Left hindlimb (tissue), 1 donor: ENCODE data around the gene PTTG1IP.

Experiments used
- DNase-seq: peaks from one replicate; pipeline ENCODE4 v3.0.0-alpha.2; 2018

The PTTG1IP gene

GRCh38 chr21:44862869-44863685 is 10.4 kb downstream of the PTTG1IP start:
- DNase-seq, result no peak

GRCh38 chr21:44858791-44859190 is 14.7 kb downstream of the PTTG1IP start:
- DNase-seq, result no peak

DNA sequence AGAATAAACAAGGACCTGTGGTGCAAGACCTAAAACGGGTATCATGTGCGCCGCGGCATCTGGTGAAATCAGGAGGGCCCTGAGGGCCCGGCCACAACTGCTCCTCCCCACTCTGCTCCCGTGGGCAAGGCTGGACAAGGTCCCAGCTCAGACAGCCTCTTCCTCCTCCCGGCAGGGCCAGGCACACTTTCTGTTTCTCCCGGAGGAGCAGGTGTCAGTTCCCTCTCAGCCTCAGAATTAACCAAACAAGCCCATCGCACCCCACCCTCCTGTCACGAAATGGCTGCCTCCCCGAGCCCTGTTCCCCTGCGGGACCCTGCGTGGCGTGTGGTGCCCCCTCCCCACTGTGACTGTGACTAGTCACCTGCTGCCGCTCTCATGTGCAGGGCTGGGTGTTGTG is 15.2 kb downstream of the PTTG1IP start:
- no peak for DNase-seq

GRCh38 chr21:44857127-44857892 is 16.2 kb downstream of the PTTG1IP start:
- no peak for DNase-seq

- DNase-seq, result no peak
Observed at GRCh38 chr21:44856131-44856530, 17.4 kb downstream of the PTTG1IP start.

DNA sequence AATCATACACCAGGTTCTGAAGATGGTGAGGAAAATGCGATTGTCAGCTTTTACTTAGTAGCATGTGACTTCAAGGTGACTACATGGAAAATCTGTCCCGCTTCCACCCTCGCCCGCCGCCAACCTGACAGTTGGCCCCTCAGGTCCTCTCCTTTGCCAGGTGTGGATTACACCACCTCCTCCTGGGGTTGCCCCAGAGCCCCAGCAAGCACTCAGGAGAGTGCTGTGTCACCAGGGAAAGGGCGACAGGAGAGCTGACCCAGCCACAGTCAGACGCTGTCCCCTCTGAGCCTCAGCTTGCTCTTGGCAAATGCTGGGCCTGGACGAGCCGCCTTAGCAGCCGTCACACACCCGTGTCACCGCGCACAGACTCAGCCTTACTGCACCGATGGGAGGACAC is 17.9 kb downstream of the PTTG1IP start:
- DNase-seq, result no peak

DNA sequence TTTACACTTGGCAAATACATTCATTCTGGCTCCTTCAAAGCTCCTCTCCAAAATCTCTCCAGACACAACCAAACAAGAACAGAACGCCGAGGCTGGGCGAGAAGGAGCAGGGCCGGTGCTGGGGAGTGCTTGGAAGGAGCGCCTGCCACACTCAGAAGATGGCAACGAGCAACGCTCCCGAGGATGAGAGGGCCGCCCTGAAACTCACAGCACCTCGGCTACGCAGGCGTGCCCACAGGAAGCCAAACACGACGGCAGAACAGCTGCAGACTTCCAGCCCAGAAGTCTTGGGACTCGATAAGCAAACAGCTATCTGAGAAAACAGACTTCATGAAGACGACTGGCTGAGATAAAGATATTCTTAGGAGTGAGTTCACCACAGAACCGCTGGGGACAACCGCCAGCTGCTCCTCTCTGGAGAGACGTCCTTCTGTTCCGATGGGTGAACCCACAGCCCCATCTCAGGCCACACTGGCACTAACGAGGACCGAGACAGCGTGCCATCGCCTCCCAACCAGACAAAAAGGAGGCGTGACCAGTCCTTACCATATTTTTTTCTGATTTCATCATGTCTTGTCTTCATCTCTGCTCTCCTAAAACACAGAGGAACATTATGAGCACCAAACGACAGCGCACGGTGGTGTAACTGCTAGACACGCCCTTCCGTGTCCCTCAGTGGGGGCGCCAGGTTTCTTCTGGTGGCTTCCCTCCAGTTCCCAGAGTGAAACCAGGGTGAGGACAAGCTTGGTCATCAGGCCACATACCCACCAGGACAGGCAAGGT is 18.6 kb downstream of the PTTG1IP start:
- DNase-seq, result no peak

DNA sequence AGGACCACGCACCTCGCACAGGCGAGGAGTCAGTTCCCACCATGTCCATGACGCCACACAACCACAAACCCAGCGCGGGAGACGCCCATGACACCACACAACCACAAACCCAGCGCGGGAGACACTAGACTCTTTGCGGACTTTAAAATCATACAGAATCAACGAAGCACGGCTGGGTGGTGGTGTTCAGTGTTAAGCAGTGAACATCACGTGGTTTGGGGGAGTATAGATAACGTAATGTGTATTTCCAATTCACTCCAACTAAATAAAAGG is 19.2 kb downstream of the PTTG1IP start:
- no peak for DNase-seq

DNA sequence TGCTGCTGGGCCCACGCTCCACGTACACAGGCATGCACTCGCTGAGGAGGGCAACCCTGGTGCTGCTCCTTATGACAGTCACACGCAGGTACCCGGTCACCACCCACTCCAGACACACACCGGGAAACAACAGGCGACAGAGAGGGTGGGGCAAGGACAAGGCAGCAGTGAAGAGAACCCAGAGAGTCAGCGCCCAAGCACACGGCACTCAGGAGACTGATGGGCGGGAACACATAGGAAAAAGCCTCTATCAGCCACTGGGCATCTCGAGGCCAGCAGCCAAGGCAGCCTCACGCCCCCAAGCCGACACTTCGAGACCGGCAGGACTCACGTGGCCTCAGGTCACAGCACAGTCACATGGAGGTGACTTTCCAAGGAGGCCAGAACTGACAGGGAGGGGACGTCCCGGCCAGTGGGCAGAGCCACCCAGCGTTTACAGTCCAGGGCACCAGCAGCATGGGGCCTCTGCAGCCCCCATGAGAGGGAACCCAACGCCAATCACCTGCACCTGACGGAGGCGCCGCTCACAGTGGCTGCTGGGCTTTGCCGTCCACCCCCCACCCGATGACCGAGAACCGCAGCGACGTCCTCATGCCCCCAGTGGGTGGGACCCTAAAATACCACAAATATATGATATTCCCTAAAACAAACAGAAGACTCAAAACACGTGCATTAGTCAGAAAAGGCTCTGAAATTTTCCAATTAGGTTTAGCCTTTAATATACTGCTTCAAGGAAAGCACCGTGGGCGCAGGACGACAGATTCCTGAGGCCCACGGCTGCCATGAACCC is 19.7 kb downstream of the PTTG1IP start:
- no peak for DNase-seq

DNA sequence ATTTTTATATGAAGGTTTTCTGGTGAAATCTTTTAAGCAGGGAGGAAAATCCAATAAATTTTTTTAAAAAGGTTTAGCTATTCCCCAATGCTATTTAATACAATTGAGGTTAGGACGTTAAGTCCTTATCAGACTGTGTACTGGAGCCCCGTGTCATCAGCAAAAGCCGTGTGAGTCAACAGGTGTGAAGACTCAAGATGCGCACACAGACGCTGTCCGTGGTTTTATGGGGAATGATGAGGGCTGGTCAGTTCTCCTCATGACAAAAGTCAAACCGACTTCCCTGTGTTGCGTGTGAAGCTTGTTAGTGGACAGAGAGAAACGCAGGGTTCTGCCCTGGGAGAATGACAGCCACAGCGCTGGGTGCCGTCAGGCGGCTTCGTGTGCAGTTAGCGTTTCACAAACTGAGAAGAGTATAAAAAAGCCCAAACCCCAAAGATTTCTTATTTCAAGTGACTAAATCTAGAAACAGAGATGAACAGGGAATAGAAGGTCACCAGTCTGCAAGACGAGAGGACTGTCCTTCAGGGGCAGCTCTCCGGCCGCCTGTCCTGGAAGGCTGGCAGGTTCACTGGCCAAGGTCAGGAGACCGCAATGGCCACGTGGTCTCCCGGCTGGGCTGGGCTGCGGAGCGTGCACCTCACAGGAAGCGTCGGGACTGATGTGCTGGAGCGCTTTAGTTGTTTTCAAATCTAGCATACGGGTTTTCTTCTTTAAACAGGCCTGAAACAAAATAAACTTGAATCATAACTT is 22.4 kb downstream of the PTTG1IP start:
- DNase-seq, result no peak

DNA sequence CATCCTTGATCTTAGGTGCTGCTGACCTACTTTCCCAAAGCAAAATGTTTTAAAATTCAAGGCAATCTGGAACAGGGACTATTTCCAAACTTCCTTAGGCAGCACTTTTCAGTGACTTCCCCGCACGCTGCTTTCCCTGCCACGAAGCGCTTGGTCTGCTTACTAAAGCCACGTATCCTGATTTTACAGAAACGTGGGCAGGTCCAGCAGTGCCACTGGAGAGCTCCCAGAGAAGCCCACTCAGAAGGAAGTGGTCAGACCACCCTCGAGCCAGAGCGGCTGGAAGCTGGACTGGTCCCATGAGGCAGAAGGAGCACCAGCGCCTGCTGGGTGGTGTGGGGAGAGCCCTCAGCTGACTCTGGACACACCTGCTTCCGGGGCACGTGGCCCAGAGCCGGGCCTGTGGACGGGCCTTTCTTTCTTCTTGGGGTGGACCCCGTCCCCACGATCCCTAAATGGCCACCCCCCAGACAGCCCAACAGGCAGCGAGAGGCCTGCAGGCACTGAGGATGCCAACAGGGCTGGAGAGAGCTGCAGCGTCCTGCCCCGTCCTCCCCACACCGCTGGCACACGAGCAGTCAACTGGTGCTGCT is 23.2 kb downstream of the PTTG1IP start:
- DNase-seq, result no peak

- DNase-seq, result no peak
Observed at GRCh38 chr21:44849616-44850130, 23.8 kb downstream of the PTTG1IP start.

DNA sequence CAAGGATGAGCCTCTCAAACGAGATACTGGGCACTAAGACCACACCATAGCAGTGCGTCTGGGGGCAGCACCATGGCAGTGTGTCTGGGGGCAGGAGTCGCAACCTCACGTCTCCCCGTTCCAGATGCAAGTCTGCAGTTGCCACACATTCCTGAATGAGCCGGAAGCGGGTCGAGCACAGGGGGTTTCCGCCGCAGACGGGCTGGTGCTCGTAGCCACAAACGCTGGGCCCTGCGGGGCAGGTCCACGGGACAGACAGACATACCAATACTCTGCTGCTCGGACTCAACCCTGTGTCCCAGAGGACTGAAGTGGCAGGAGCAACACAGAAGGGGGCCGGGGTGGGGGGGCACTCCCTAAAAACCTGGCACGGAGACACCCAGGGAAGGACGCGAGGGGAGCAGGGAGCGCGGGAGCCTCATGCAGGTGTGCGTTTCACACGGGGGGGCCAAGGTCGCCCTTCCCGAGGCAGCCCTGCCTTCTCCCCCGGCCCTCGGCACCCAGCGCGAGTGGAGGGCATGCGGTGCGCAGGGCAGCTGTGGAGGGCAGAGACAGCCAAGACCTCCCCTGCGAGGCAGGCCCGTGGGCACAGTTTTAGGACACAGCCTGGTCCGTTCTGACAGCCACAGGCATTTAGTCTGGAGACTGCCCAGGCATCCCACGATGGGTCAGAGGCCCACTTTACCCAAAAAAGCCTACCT is 24.5 kb downstream of the PTTG1IP start:
- DNase-seq, result no peak

DNA sequence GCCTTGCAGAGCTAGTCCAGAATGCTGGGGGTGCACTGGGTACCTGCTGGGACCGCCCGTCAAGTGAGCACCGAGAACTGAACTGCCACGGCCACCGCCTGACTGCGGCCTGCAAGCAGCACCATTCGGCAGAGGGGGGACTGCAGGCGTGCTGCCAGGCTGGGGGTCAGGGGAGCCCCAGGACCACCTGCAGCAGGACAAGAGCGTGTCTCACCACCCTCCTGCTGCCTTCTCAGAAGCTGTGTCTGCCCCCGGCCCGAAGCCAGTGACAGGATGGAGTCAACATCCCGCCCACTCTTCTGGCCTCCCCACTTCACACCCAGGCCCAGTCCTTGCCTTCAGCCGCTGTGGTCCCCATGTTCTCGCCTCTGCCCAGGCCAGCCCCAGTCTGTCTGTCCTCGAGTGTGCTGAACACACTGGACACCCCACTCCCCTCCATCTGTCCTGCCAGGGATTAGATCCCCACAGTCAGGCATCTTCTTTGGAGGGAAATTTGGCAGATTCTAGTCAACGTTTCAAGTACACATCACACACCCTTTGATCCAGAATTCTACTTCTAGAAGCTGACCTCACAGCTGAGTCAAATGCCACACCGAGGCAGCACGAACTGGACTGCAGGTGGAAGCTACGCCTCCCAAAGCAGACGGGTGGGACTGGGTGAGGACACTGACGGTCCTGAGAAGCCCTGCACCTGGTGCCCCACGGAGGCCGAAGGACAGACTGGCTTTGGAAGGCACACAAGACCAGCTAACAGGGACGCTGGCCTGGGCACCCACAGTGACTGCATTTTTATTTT is 26.0 kb downstream of the PTTG1IP start:
- no peak for DNase-seq

DNA sequence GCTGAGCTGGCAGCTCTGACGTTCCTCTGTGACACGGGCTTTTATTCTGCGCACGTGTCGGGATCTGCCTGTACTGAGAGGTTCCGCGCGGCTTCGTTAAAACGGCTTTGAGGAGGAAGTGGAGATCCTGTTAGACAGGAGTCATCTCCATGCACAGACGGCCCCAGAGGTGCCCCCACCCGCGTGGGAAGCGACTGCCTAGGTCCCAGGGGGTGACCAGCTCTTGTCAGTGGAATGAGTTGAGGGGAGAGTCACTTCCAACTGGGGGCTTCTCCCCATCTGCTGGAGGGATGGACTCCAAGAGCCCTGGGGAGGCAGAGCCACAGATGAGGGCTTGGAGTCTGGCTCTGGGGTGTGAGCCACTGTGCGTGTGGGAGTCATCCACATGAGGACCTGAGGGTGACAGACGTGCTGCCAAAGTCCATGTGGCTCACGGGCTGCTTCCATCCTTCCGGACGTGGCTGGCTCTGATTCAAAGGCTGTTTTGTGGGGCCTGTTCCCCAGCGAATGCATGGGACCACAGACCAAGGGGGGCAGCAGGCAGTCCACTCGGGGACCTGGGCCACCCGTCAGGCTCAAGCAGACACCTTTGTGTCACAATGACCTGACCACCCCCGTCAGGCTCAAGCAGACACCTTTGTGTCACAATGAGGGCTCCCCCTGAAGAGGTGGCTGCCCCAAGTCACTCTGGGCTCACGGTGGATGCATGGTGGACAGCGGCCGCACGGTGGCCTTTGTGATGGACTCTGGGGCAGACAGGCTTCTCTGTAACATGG is 26.8 kb downstream of the PTTG1IP start:
- no peak for DNase-seq

DNA sequence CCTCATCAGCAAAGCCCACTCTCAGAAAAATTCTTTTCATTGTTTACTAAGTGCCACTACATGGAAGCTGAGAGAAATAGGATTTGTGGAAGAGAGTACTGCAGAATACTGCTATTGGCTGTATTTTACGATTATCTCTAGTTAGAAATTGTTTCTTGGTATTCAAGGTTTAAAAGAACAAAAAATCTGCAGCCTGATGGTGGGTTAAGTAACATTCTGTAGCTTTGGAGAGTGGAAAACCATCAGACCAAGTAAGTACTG is 27.3 kb downstream of the PTTG1IP start:
- DNase-seq, result no peak

DNA sequence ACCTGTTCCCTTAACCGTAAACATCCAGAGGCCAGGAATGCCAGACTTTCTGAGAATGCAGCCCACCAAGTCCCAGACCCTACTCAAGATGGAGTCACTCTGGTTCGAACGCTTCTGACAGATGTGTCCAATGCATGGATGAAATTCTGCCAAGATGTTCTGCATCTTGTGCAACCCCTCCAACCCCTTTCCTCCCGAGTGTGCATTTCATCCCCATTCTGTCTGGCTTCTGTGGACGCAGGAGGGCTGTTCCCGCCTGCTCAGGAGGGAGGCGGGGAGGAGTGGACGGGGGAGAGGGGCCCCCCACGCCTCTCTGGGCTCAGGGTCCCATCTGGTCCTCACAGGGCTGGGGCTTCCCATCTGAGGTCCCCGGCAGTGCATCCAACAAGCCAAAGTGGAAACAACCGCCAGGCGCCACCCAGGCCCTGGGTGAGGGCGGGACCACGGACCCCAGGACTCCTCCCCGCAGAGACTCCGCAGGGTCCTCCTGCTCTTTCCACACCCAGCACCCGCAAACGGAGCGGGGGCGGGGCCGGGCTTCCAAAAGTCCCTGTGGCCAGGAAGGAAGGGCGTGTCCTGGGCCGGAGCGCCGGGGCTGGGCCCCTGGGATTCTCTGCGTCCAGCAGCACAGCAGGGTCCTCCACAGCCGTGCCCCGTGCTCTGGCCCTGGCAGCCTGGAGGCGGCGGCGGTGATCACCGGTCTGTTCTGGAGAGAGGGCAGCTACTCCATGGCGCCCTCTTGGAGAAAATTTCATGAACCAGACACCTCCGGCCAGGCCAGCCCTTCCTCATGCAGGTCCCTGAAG is 27.9 kb downstream of the PTTG1IP start:
- DNase-seq, result peak; percentile 66

- no peak for DNase-seq
Observed at GRCh38 chr21:44844256-44844655, 29.2 kb downstream of the PTTG1IP start.
